Measurements from ENCODE around the gene HIBADH.

The HIBADH gene

DNA sequence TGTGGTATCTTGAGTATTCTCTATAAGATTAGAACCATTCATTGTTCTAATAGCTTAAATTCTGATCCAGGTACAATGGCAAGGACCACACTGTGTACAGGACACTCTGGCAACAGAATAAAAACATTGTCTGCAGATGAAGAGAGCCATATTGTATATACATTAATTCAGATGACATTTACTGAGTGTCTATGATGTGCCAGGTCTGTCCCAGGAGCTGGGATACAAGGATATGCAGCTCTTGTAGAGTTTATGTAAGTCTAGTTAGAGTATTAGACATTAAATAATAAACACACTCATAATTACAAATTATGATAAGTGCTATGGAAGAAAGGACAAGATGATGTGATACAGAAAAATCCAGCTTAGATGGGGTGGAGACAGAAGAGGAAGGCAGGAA is 184.1 kb downstream of the HIBADH start:
- DNase-seq, result no peak

- DNase-seq, result no peak
These were observed 184.6 kb downstream of the HIBADH start for GRCh38 chr7:27478084-27478483.

DNA sequence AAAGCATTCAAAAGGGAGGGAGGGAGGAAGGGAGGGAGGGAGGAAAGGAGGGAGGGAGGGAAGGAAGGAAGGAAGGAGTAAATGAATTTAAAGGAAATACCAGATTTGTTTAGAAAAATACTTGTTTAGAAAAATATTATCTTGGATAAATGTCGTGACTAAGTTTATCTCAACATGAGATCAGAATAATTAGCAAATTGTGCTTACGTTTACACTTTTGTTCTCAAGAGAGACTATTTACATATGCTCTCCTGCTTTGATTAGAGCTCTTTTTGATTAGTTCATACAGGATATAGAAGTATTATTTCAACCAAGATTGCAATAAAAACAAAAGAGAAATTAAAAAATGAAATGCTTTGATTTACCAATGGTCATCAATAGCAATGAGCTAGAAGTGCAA is 186.2 kb downstream of the HIBADH start:
- no peak for DNase-seq
